Spleen (tissue), 11 donors: ENCODE results near the gene EXTL1. TPM values are rescaled to one million over a fixed set of nuclear protein-coding genes. Genes with fewer than 3 reads are reported as not detected.
"Not testable (repeated sequence)": the region's sequence is repeated elsewhere in the genome, so short reads cannot be mapped to it uniquely, and the experiment has no call there.

Experiments used
- DNase-seq: peaks from one replicate; pipeline ENCODE4 v3.0.0-alpha.2; 2020
- H3K27ac ChIP-seq, 8 donors: fragments of 200-600 bp; sonication (generic) in 7 of 8; 1 replicate in 4 of 8; 2 replicates in 4 of 8; pipeline versions ENCODE4 v1.5.0 to v1.8.0; 2016 to 2021; ENCODE audit warnings: inconsistent platforms in 4 of 8, mild to moderate bottlenecking in 4 of 8, moderate library complexity in 1 of 8
- H3K27me3 ChIP-seq, 7 donors: fragments of 200-600 bp; sonication (generic) in 6 of 7; replicated peaks in 1 of 7; 1 replicate in 4 of 7; 2 replicates in 3 of 7; pipeline versions ENCODE4 v1.5.0 to v1.8.0; 2016 to 2021; ENCODE audit warnings: inconsistent platforms in 3 of 7, mild to moderate bottlenecking in 1 of 7
- H3K36me3 ChIP-seq, 6 donors: fragments of 200-600 bp; sonication (generic) in 5 of 6; 1 replicate in 4 of 6; 2 replicates in 2 of 6; pipeline versions ENCODE4 v1.5.0 to v1.8.0; 2016 to 2021; ENCODE audit warnings: inconsistent platforms in 2 of 6
- H3K4me1 ChIP-seq, 6 donors: fragments of 200-600 bp; sonication (generic) in 5 of 6; 1 replicate in 3 of 6; 2 replicates in 3 of 6; pipeline versions ENCODE4 v1.5.0 to v1.8.0; 2016 to 2021; ENCODE audit warnings: inconsistent platforms in 3 of 6
- H3K4me3 ChIP-seq, 8 donors: fragments of 200-600 bp; sonication (generic) in 7 of 8; 1 replicate in 4 of 8; 2 replicates in 4 of 8; pipeline versions ENCODE4 v1.5.0 to v1.8.0; 2016 to 2021; ENCODE audit warnings: inconsistent platforms in 4 of 8, mild to moderate bottlenecking in 4 of 8, moderate library complexity in 2 of 8
- H3K9me3 ChIP-seq, 8 donors: fragments of 200-600 bp; sonication (generic) in 7 of 8; 1 replicate in 4 of 8; 2 replicates in 4 of 8; pipeline versions ENCODE4 v1.5.0 to v1.8.0; 2016 to 2021; ENCODE audit warnings: inconsistent platforms in 4 of 8
- CTCF ChIP-seq, 11 experiments: fragments of 200-600 bp in 7 of 11; fragments of 450-650 bp in 4 of 11; sonication (generic) in 4 of 11; IDR thresholded peaks in 8 of 11; conservative IDR thresholded peaks in 3 of 11; 1 replicate in 7 of 11; 2 replicates in 4 of 11; pipeline versions ENCODE4 v1.4.0 to v1.8.0; 2016 to 2021; ENCODE audit warnings: antibody characterized with exemption in 11 of 11, inconsistent platforms in 4 of 11, mild to moderate bottlenecking in 1 of 11
- POLR2A ChIP-seq, 3 donors: fragments of 450-650 bp; IDR thresholded peaks; one replicate each; pipeline ENCODE4 v1.5.1; 2017; ENCODE audit warnings: antibody characterized with exemption in 3 of 3, mild to moderate bottlenecking in 1 of 3
- POLR2AphosphoS5 ChIP-seq, 3 donors: sonication (generic); formaldehyde crosslinking; IDR thresholded peaks; one replicate each; pipeline ENCODE4 v1.5.1; 2017; ENCODE audit warnings: antibody characterized with exemption in 3 of 3
- WGBS, 5 donors: extraction: QIAGEN DNeasy Blood & Tissue Kit in 3 of 5; methylation state at CpG; one replicate each; pipeline versions ENCODE4 v1.1.5 to v1.1.7; 2013 to 2018; 5-methylcytosine and 5-hydroxymethylcytosine counted together
- intact Hi-C: fragments of 100-400 bp; cut with DNase I; formaldehyde crosslinking; loops from one replicate; pipeline ENCODE4 v1.15.0; 2023; ENCODE audit warnings: low total_unique reads
- polyA plus RNA-seq, 3 donors: library from polyadenylated mRNA; stranded (reverse); fragments of 200-250 nt; gene quantifications; one replicate each; pipeline ENCODE4 v1.2.1, GENCODE V29; 2013
- total RNA-seq, 7 donors: library from RNA; depleted of rRNA in 3 of 7; stranded (reverse); fragments of >200 nt in 3 of 7; fragmentation: NEBNext Ultra II Directional in 4 of 7; extraction: Animal tissue kit (Norgen Biotek cat#: 25700) in 4 of 7; gene quantifications; one replicate each; pipeline versions ENCODE4 v1.1.0 to v1.2.1, GENCODE V29; 2016 to 2021
- donor health status: healthy with polysubstance abuse.
- donor health status: DM: no; HTN: no; CAD: no; lungs with moderate emphysema.
- donor health status: DM: no; HTN: no; CAD: no.
- donor health status: Bipolar disorder and iron deficiency.
- donor health status: healthy.
- donor health status: DM: no; HTN: no; CAD: no.
- donor health status: DM: yes; HTN: yes; CAD: no.

The EXTL1 gene
- total and polyA plus RNA-seq, 10 donors, result 0.30 to 8.6 (median 3.6) TPM

- intact Hi-C loops, result no loop called here
- 59 to 79% (median 71%) methylated on average over 2 of the region's 2 CpGs for WGBS, 5 donors
- TF ChIP-seq CTCF (IDR thresholded peaks at IDR 0.05 in 8 of 11, conservative IDR thresholded peaks at IDR 0.05 in 3 of 11) (no peak), POLR2AphosphoS5 (IDR thresholded peaks at IDR 0.05) (no peak), POLR2A (IDR thresholded peaks at IDR 0.05) (no peak)
Measured at GRCh38 chr1:25978403-25978802, 43.2 kb upstream of the EXTL1 start.

GRCh38 chr1:25979210-25979609 is 42.4 kb upstream of the EXTL1 start:
- intact Hi-C loops, result no loop called here
- peaks cover 3 to 97% (median 73%) of the 10 kb centered on the region in 6 donors for H3K36me3 ChIP-seq
- TF ChIP-seq POLR2AphosphoS5 (IDR thresholded peaks at IDR 0.05) (no peak), CTCF (IDR thresholded peaks at IDR 0.05 in 8 of 11, conservative IDR thresholded peaks at IDR 0.05 in 3 of 11) (no peak), POLR2A (IDR thresholded peaks at IDR 0.05) (no peak)
- WGBS, 5 donors, result 77 to 93% (median 80%) methylated on average over 7 of the region's 7 CpGs
- H3K9me3 ChIP-seq, result no peaks in the 10 kb centered on the region
- no peaks in the 10 kb centered on the region for H3K4me1 ChIP-seq
- H3K27me3 ChIP-seq, result no peaks in the 10 kb centered on the region
- H3K27ac ChIP-seq, result no peak overlapping the region
- no peak overlapping the region for H3K4me3 ChIP-seq
- DNase-seq, result no peak

More at GRCh38 chr1:25978403-25978802, 43.2 kb upstream of the EXTL1 start:
- Histone ChIP-seq H3K9me3 (no peaks in the 10 kb centered on the region), H3K4me3 (no peak overlapping the region), H3K27me3 (no peaks in the 10 kb centered on the region), H3K36me3 (peaks cover 3 to 97% (median 74%) of the 10 kb centered on the region in 6 donors), H3K27ac (no peak overlapping the region), H3K4me1 (no peaks in the 10 kb centered on the region)
- no peak for DNase-seq

DNA sequence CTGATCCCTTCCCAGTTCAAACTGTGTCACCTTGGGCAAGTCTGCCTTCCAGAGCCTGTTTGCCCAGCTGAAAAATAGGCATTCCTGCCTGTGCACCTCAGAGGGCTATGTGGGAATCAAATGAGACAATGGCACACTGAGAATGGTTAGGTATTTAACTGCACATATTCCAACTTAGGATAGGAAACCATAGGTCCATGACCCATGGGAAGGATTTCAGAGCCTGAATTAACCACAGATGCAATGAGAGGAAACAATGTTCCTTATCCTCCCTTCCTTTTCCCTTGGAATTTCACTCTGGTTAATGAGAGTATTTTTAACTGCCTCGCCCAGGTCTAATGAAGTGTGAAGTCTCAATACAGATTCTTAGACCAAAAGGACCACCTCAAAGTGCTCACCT is 36.4 kb upstream of the EXTL1 start:
- H3K9me3 ChIP-seq, result no peaks in the 10 kb centered on the region
- 79 to 95% (median 89%) methylated on average over 1 of the region's 1 CpG for WGBS, 5 donors
- H3K27me3 ChIP-seq, result no peaks in the 10 kb centered on the region
- DNase-seq, result no peak
- intact Hi-C loops, result no loop called here
- H3K36me3 ChIP-seq, result peaks cover 0 to 95% (median 52%) of the 10 kb centered on the region in 6 donors
- no peak overlapping the region for H3K27ac ChIP-seq
- no peak overlapping the region for H3K4me3 ChIP-seq
- peaks cover 7 to 35% (median 15%) of the 10 kb centered on the region in 6 donors for H3K4me1 ChIP-seq
- TF ChIP-seq POLR2A (IDR thresholded peaks at IDR 0.05) (no peak), POLR2AphosphoS5 (IDR thresholded peaks at IDR 0.05) (no peak), CTCF (IDR thresholded peaks at IDR 0.05 in 8 of 11, conservative IDR thresholded peaks at IDR 0.05 in 3 of 11) (no peak)

DNA sequence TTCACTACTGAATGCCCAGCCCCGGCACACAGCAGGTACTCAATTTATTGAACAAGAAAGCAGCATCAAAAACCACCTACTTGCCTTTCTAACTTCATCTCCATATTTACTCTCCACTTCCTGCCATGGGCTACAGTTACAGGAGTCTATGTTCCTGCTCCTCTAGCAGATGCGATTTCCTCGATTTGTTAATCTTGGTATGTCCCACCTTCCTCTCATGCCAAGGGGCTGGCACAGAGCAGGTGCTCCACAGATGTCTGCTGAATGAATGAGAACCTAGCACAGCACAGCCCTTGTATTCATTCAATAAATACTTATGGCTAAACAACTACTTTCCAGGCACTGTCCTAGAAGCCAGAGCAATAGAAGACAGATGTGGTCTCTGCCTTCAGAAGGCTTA is 35.9 kb upstream of the EXTL1 start:
- TF ChIP-seq POLR2AphosphoS5 (IDR thresholded peaks at IDR 0.05) (no peak), POLR2A (IDR thresholded peaks at IDR 0.05) (no peak), CTCF (IDR thresholded peaks at IDR 0.05 in 8 of 11, conservative IDR thresholded peaks at IDR 0.05 in 3 of 11) (no peak)
- Histone ChIP-seq H3K27ac (no peak overlapping the region), H3K9me3 (no peaks in the 10 kb centered on the region), H3K36me3 (peaks cover 0 to 95% (median 51%) of the 10 kb centered on the region in 6 donors), H3K4me3 (no peak overlapping the region), H3K27me3 (no peaks in the 10 kb centered on the region), H3K4me1 (peaks cover 10 to 40% (median 20%) of the 10 kb centered on the region in 6 donors)
- no peak for DNase-seq
- 76 to 94% (median 89%) methylated on average over 3 of the region's 3 CpGs for WGBS, 5 donors
- intact Hi-C loops, result no loop called here

GRCh38 chr1:25986773-25987172 is 34.8 kb upstream of the EXTL1 start:
- 97 to 99% (median 98%) methylated on average over 10 of the region's 10 CpGs for WGBS, 5 donors
- H3K27ac ChIP-seq, H3K4me3 ChIP-seq, H3K9me3 ChIP-seq, DNase-seq, intact Hi-C loops, H3K27me3 ChIP-seq: not testable (repeated sequence)
- Histone ChIP-seq H3K36me3 (peaks cover 0 to 84% (median 42%) of the 10 kb centered on the region in 6 donors), H3K4me1 (peaks cover 15 to 51% (median 30%) of the 10 kb centered on the region in 6 donors)
